Retinal pigment epithelial cell (primary cell): ENCODE results near the gene MED13L.

ENCODE experiments used
- DNase-seq: peaks from one replicate; pipeline ENCODE4 v3.0.0-alpha.2; 2010; ENCODE audit warnings: low read depth
- H3K4me3 ChIP-seq: 2 replicates; pipeline ENCODE4 v1.5.1; 2011; ENCODE audit warnings: mild to moderate bottlenecking, low read length, control low read depth, moderate library complexity
- TF ChIP-seq, protein P1 (sequence below): conservative IDR thresholded peaks from 2 replicates; pipeline ENCODE4 v1.5.1; 2011; ENCODE audit warnings: low read depth, low read length, control low read depth, inconsistent platforms

The MED13L gene

DNA sequence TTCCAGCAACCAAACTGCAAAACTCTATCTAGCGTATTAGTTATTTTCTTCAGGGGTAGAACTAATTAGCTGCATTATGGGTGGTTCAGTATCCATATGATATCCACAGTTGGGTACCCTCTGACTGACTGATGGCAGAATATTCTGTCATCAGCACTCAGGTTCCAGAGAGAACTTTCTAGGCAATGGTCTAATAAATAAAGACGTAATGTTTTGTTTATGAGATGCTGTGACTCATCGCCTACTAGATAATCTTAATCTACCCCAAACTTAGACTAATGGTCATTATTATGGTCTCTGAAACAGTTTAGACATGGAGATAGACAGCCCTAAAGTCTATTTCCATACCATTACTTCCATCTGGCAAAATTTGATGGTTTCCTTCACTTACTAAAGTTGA is 220.1 kb downstream of the MED13L start:
- TF ChIP-seq, protein P1, sequence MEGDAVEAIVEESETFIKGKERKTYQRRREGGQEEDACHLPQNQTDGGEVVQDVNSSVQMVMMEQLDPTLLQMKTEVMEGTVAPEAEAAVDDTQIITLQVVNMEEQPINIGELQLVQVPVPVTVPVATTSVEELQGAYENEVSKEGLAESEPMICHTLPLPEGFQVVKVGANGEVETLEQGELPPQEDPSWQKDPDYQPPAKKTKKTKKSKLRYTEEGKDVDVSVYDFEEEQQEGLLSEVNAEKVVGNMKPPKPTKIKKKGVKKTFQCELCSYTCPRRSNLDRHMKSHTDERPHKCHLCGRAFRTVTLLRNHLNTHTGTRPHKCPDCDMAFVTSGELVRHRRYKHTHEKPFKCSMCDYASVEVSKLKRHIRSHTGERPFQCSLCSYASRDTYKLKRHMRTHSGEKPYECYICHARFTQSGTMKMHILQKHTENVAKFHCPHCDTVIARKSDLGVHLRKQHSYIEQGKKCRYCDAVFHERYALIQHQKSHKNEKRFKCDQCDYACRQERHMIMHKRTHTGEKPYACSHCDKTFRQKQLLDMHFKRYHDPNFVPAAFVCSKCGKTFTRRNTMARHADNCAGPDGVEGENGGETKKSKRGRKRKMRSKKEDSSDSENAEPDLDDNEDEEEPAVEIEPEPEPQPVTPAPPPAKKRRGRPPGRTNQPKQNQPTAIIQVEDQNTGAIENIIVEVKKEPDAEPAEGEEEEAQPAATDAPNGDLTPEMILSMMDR = no peak
- no peak overlapping the region for H3K4me3 ChIP-seq
- DNase-seq = no peak

- no peak for DNase-seq
- TF ChIP-seq, protein P1 = no peak
- no peak overlapping the region for H3K4me3 ChIP-seq
Measured at GRCh38 chr12:116055895-116056607, 221.4 kb downstream of the MED13L start.

GRCh38 chr12:116054280-116054679 is 223.2 kb downstream of the MED13L start:
- TF ChIP-seq, protein P1 = no peak
- no peak overlapping the region for H3K4me3 ChIP-seq
- no peak for DNase-seq

DNA sequence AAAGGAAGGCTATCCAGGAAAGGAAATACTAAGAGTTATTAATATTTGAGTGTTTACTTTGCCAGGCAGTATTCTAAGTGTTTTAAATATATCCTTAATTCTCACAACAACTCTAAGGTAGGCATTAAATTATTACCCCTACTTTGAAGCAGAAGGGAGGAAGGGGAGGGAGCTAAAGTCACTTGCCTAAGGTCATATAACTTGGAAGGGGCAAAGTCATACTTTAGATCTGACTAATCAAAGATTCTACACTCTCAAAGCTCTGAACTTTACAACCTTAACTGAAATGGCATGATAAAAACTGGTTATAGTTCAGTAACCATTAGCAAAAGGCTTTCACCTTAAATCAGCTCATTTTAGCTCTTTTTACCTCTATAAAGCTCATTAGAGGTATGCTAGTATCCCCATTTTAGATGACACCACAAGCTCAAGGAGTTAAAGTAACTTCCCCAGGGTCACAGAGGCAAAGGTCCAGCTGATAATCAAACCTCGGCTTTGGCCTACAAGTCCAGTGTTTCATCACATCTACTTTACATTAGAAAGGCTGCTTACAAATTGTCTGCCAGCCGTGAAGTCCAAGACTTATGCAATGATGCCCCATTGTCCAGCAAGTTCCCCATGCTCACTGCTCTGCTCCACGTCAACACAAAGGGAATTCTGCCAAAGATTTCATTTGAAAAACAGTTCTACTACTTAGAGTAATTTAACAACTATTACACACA is 223.9 kb downstream of the MED13L start:
- no peak overlapping the region for H3K4me3 ChIP-seq
- no peak for DNase-seq
- TF ChIP-seq, protein P1 = no peak

- H3K4me3 ChIP-seq = no peak overlapping the region
- TF ChIP-seq, protein P1 = no peak
- DNase-seq = no peak
Measured at GRCh38 chr12:116050275-116050674, 227.2 kb downstream of the MED13L start.

DNA sequence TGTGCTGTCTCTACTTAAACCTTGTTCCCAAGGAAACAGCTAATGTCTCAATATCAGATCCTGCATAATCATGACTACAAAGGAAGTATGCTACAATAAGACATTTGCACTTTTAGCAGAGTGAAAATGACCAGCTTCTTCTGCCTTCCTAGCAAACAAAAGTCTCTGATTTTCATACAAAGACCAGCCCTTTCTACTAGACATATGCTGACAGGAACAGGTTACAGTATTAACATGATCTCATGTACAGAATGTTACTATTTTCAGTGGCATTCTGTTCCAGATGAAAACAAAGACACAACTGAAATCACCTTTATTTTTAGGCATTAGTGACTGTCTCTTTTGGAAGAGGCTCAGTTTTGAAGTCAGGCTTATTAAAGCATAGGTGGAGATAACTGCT is 228.6 kb downstream of the MED13L start:
- TF ChIP-seq, protein P1 = no peak
- DNase-seq = no peak
- H3K4me3 ChIP-seq = no peak overlapping the region

GRCh38 chr12:116046039-116046438 is 231.5 kb downstream of the MED13L start:
- TF ChIP-seq, protein P1 = no peak
- no peak for DNase-seq
- H3K4me3 ChIP-seq = no peak overlapping the region
